Type B pancreatic cell (in vitro differentiated cells): Measurements from ENCODE around the gene RPUSD4. TPM values are rescaled to one million over a fixed set of nuclear protein-coding genes. Genes with fewer than 3 reads are reported as not detected.
A peak's percentile ranks its signal among the peaks of the same experiment; 100 is the strongest.

Source experiments
- DNase-seq: peaks from one replicate; pipeline ENCODE4 v3.0.0; 2021; ENCODE audit warnings: mixed read lengths; ENCODE audit not compliant: unreplicated experiment; ENCODE audit errors: extremely low spot score
- H3K27ac Mint-ChIP-seq: 2 replicates; pipeline ENCODE4 v1.8.0; 2021; ENCODE audit warnings: mild to moderate bottlenecking, mixed read lengths
- H3K27me3 Mint-ChIP-seq: 2 replicates; pipeline ENCODE4 v1.8.0; 2021; ENCODE audit warnings: mixed read lengths
- H3K36me3 Mint-ChIP-seq: 2 replicates; pipeline ENCODE4 v1.8.0; 2021; ENCODE audit warnings: mixed read lengths
- H3K4me1 Mint-ChIP-seq: one replicate; pipeline ENCODE4 v1.8.0; 2021; ENCODE audit warnings: mixed read lengths; ENCODE audit not compliant: unreplicated experiment
- H3K4me3 Mint-ChIP-seq: 2 replicates; pipeline ENCODE4 v1.8.0; 2021; ENCODE audit warnings: mild to moderate bottlenecking, mixed read lengths
- H3K9me3 Mint-ChIP-seq: 2 replicates; pipeline ENCODE4 v1.8.0; 2021; ENCODE audit warnings: mixed read lengths
- CTCF ChIP-seq: fragments of 200-600 bp; sonication (generic); conservative IDR thresholded peaks from 2 replicates; pipeline ENCODE4 v1.5.0; 2021; ENCODE audit warnings: antibody characterized with exemption, mild to moderate bottlenecking
- total RNA-seq: library from RNA; stranded (reverse); gene quantifications from 2 replicates; pipeline ENCODE4 v1.2.1, GENCODE V29; 2021; ENCODE audit warnings: low replicate concordance

The RPUSD4 gene
- total RNA-seq, 1 donor from 2014 or later, result 41.7 TPM

DNA sequence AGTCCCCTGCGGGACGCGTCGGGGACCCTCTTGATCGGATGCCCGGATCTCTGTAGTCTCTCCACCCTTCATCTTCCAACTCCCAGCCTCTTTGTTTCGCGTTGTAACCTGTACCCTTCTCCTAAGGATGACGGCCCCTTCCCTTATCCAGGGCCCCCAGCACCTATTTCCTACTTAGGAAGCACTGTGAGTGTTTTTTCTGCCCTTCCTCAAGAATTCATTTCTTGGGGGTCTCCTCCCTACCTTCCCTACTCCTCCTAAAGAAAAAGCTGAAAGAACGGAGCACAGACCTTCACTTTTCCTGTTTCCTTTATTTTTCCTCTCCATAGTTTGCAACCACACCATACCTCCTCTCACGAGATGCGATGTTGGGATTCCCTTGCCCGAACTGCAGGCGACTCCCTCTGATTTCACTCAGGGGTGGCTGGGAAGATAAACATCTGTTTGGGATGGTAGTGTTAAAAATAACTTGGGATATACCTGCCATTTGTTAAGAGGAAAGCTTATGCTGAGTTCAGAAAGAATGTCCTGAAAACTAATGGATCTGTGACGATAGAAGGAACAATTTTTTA, 725 bp upstream of the RPUSD4 start:
- Mint-ChIP-seq H3K4me3 (peak overlapping the region; percentile 94), H3K4me1 (peaks cover 23% of the 10 kb centered on the region), H3K9me3 (no peaks in the 10 kb centered on the region), H3K36me3 (peaks cover 9% of the 10 kb centered on the region), H3K27me3 (no peaks in the 10 kb centered on the region), H3K27ac (peak overlapping the region; percentile 98)
- no peak for TF ChIP-seq CTCF
- DNase-seq, result no peak

DNA sequence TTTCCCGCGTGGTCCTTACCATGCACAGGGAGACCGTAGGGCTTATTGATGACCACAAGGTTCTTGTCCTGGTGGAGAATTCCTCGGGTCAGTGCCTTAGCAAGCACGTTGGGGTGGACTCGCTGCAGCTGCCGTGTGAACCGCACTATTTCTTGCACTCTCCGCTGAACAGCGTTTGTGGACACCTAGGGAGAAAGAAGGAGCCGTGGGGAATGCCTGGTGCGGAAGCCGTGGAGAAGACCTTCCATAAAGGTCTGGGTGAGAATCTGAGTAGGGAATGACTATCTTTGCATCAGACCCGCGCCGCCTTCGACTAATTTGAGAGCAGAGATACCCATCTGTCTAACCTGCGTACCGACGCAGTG, 597 bp downstream of the RPUSD4 start:
- peak overlapping the region; percentile 98 for H3K27ac Mint-ChIP-seq

DNA sequence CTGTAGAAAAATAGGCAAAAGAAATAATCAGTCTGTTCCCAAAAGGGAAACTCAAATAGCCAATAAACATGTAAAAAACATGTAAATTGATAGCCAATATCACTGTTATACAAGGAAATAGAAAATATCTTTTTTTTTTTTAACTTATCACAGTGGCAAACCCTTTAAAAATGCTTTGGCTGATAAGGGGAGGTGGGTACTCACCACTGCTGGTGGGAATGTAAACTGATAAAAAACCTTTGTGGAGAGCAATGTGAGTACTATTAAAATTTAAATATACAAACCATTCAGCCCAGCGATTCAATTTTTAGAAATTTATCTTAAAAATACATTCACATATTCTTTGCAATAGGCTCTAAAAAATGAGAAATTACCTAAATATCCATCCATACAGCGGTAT, 3.6 kb downstream of the RPUSD4 start:
- Mint-ChIP-seq H3K9me3 (no peaks in the 10 kb centered on the region), H3K27me3 (no peaks in the 10 kb centered on the region), H3K4me1 (peaks cover 19% of the 10 kb centered on the region), H3K4me3 (no peak overlapping the region), H3K27ac (no peak overlapping the region), H3K36me3 (peaks cover 27% of the 10 kb centered on the region)
- TF ChIP-seq CTCF, result no peak
- DNase-seq, result no peak

More for the DNA sequence above, 597 bp downstream of the RPUSD4 start:
- Mint-ChIP-seq H3K4me1 (peaks cover 23% of the 10 kb centered on the region), H3K27me3 (no peaks in the 10 kb centered on the region), H3K36me3 (peaks cover 14% of the 10 kb centered on the region), H3K9me3 (no peaks in the 10 kb centered on the region), H3K4me3 (peak overlapping the region; percentile 94)
- no peak for TF ChIP-seq CTCF
- DNase-seq, result no peak

- no peaks in the 10 kb centered on the region for H3K9me3 Mint-ChIP-seq
- H3K36me3 Mint-ChIP-seq, result peaks cover 39% of the 10 kb centered on the region
- no peaks in the 10 kb centered on the region for H3K27me3 Mint-ChIP-seq
- no peak overlapping the region for H3K4me3 Mint-ChIP-seq
- DNase-seq, result no peak
- no peak overlapping the region for H3K27ac Mint-ChIP-seq
- H3K4me1 Mint-ChIP-seq, result peaks cover 3% of the 10 kb centered on the region
- no peak for TF ChIP-seq CTCF
Observed at GRCh38 chr11:126205359-126205758, 6.1 kb downstream of the RPUSD4 start.

GRCh38 chr11:126202646-126203359, 8.6 kb downstream of the RPUSD4 start:
- no peak overlapping the region for H3K27ac Mint-ChIP-seq
- TF ChIP-seq CTCF, result no peak
- H3K36me3 Mint-ChIP-seq, result peaks cover 38% of the 10 kb centered on the region
- H3K4me1 Mint-ChIP-seq, result no peaks in the 10 kb centered on the region
- no peaks in the 10 kb centered on the region for H3K27me3 Mint-ChIP-seq
- H3K4me3 Mint-ChIP-seq, result no peak overlapping the region
- no peaks in the 10 kb centered on the region for H3K9me3 Mint-ChIP-seq
- DNase-seq, result no peak
